ENCODE measurements around the gene HOMER1.

GRCh38 chr5:79562351-79563246, 48.7 kb upstream of the HOMER1 start:
- TF ChIP-seq CTCF (conservative IDR thresholded peaks at IDR 0.05) (no peak), ZFX (IDR thresholded peaks at IDR 0.05) (no peak)

All from C4-2B (cell line).